RWPE1 (cell line): ENCODE data around the gene LDAH.

Experiments used
- CTCF ChIA-PET: fragments of 350-600 bp; sonication (Branson Sonifier 250); formaldehyde crosslinking; extraction: SDS; loops from one replicate; lab custom pipeline; 2021; lab: Yijun Ruan, JAX
- POLR2A ChIA-PET: fragments of 400-600 bp; formaldehyde crosslinking; extraction: SDS; loops from one replicate; lab custom pipeline; 2020; ENCODE audit warnings: antibody characterized with exemption; ENCODE audit not compliant: low non-redundant PET; lab: Yijun Ruan, JAX
- DNase-seq: peaks from one replicate; pipeline ENCODE4 v3.0.0; 2012; ENCODE audit warnings: low spot score
- H3K27ac ChIP-seq: fragments of 450-650 bp; 2 replicates; pipeline ENCODE4 v1.5.1; 2017
- TF ChIP-seq, protein P1 (sequence below): fragments of 450-650 bp; conservative IDR thresholded peaks from 2 replicates; pipeline ENCODE4 v1.5.1; 2017; ENCODE audit warnings: low read depth, mild to moderate bottlenecking

Gene LDAH

DNA sequence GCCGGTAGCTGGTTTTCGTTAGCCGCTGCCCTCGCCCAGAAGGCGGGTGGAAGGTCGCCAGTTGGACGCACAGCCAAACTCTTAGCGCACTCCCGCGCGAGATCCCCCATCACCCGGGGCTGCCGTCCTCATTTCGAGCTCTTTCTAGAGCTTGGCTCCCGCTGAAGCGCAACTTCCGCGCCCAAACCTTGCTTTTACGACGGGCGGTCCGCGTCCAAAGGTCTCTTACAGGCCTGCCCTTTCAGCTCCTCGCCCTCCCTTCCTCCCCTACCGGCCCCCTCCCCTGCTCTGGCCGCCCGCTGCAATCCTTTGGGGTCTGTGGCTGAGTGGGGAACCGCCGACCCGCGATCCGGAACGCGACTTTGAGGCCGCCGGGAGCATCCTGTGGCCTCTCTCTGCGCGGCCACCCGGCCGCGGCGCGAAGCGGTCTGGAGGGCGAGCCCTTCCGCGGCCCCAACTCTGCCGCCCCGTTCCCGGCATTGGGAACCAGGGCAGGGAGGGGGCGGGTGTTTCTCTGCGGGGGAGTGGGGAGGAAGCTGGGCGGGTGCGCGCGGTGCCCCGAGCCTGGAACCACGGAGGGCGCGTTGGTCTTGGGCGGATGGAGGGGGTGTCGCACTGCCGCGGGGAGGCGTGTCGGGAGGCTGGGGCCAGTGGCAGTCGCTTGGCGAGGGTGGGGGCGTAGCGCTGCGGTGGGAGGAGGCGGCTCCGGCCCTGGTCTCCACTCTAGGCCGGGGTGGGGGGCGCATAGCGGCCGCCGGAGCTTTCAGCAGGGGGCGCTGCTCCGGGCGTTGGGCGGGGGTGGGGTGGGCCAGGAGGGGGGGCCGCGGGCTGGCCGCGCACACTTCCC, 156.4 kb downstream of the LDAH start, which contains the start of gene GDF7:
Gene GDF7 (plus strand): TSS at position 841 of the 847 bp plus-strand sequence. CDS start 96 bp downstream, outside the sequence.
- TF ChIP-seq, protein P1, sequence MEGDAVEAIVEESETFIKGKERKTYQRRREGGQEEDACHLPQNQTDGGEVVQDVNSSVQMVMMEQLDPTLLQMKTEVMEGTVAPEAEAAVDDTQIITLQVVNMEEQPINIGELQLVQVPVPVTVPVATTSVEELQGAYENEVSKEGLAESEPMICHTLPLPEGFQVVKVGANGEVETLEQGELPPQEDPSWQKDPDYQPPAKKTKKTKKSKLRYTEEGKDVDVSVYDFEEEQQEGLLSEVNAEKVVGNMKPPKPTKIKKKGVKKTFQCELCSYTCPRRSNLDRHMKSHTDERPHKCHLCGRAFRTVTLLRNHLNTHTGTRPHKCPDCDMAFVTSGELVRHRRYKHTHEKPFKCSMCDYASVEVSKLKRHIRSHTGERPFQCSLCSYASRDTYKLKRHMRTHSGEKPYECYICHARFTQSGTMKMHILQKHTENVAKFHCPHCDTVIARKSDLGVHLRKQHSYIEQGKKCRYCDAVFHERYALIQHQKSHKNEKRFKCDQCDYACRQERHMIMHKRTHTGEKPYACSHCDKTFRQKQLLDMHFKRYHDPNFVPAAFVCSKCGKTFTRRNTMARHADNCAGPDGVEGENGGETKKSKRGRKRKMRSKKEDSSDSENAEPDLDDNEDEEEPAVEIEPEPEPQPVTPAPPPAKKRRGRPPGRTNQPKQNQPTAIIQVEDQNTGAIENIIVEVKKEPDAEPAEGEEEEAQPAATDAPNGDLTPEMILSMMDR: no peak
- CTCF ChIA-PET: interaction anchor here (0.6 to 1.0 kb wide), 5 partner anchors 10 to 334 kb away, joined by 3 to 4 read pairs (median 3); no protein-coding TSS in a partner anchor
- H3K27ac ChIP-seq: no peak within 1 kb of the TSS
- POLR2A ChIA-PET: interaction anchor here (0.6 kb wide), 1 partner anchor 156 kb away, joined by 3 read pairs; the partner anchor contains the start of gene LDAH
- DNase-seq: no peak

DNA sequence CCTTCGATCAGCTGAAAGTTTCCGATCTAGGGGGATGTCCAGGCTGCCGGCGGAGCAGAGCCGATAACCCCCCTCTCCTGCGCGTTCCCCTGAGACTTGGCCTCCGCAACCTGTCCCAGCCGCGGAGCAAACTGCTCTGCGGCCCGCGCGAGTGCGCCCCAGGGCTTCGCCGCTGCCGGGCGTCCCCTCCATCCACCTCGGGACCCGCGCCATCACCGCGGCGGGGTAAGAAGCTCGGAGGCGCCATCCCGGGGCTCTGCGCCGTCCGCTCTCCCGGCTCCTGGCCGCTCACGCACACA, 156.9 kb downstream of the LDAH start:
- CTCF ChIA-PET: interaction anchor here (0.6 to 1.0 kb wide), 5 partner anchors 8 to 297 kb away, joined by 3 to 4 read pairs (median 3); no protein-coding TSS in a partner anchor
- no peak for DNase-seq
- H3K27ac ChIP-seq: no peak overlapping the region
- TF ChIP-seq, protein P1: no peak
- POLR2A ChIA-PET: interaction anchor here (0.6 kb wide), 1 partner anchor 157 kb away, joined by 3 read pairs; the partner anchor contains the start of gene LDAH

DNA sequence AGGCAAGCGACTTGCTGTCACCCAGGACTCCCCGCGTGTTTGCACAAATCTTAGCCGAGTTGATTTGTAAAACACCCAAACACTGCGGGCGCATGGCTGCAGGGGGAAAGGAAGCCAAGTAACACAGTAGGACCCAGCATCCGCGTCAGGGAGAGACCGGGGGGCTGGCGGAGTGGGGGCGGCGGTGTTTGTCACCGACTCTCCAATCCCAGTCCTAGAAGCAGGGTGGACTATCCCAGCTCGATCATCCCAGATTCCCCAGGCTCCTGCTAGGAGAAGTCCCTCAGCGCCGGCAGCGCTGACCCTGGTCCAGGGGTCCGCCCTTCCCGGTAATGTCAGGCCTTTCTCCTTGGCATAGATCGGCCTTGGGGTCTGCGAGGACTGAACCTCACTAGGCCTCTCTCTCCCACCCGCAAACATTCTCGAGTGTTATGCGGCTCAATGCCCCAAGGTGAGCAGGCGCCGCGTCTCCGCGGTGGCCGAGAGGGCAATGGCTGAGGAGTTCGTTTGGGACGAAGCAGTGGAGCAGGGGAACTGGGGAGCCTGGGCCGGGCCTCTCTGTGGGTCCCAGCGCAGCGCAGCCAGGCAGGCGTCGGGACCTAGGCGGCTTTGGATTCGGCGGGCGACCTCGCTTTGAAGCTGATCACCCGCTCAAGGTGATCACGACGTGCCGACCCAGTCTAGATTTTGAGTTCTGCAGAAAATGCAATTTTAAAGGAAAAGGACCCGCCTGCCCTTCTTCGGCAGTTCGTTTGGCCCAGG, 157.5 kb downstream of the LDAH start:
- TF ChIP-seq, protein P1: no peak
- no peak overlapping the region for H3K27ac ChIP-seq
- no peak for DNase-seq
- ChIA-PET POLR2A (no interaction called here), CTCF (interaction anchor here (0.6 to 1.0 kb wide), 3 partner anchors 9 to 297 kb away, joined by 3 to 4 read pairs (median 4); no protein-coding TSS in a partner anchor)

DNA sequence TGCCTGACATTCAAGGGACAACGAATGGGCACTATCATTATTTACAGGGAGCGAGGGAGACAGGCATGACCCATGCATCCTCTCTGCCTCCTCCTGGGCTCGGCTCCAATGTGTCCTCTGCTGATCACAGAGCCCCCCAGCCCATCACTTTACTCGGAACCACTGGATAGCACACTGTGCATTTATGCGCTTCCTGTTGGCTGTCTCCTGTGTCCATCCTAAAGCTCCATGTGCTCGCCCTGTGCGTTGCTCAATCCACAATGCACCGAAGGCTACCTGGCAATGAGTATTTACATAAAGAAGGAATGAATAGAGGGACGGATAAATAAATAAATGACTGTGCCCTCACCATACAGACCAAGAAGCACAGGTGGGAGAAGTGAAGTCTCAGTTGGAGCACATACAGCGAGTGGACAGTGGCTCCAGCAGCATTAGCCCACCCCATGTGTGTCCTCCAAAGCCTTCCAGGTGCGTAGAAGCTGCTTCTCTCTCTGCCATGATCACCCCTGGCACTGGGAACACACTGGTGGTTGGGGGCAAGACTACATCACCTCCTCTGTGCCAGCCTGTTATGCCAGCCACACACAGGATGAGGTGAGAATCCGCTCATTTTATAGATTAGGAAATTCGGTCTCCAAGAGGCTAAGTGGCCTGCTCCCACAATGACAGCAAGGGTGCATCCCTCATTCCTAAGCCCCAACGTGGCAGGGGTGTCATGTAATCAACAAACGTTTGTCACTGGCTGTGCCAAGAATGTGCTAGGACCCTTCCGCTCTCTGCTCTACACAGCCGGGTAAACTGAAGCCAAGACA, 158.3 kb downstream of the LDAH start:
- DNase-seq: no peak
- ChIA-PET POLR2A (no interaction called here), CTCF (interaction anchor here (0.7 kb wide), 1 partner anchor 167 kb away, joined by 3 read pairs; no protein-coding TSS in a partner anchor)
- no peak overlapping the region for H3K27ac ChIP-seq
- TF ChIP-seq, protein P1: no peak

DNA sequence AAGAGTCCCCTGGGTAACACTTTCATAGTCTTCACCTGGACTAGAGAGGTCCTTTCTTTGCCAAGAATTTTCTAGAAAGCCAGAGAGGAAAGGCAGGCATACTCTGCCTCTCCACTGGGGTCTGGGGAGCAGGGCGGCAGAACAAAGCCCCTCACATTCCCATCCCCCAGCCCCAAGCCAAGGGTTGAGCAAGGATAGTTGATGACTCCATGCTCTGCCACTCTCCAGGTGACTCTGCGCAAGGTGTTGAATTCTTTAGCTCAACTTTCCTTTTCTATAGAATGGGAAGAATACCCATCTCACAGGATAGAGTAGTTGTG, 158.9 kb downstream of the LDAH start:
- CTCF ChIA-PET: interaction anchor here (0.7 kb wide), 1 partner anchor 166 kb away, joined by 3 read pairs; no protein-coding TSS in a partner anchor
- TF ChIP-seq, protein P1: no peak
- no peak for DNase-seq
- H3K27ac ChIP-seq: no peak overlapping the region
- POLR2A ChIA-PET: no interaction called here
